CD4-positive, alpha-beta T cell treated with Interleukin-12 subunit alpha and Interleukin-12 subunit beta, for 1 hour (primary cell): ENCODE data around the gene PSMD8.
A peak's percentile ranks its signal among the peaks of the same experiment; 100 is the strongest.
"Not testable (repeated sequence)": the region's sequence is repeated elsewhere in the genome, so short reads cannot be mapped to it uniquely, and the experiment has no call there.

Experiments used
- DNase-seq: peaks from one replicate; pipeline ENCODE4 v3.0.0-alpha.2; 2020

Gene PSMD8

DNA sequence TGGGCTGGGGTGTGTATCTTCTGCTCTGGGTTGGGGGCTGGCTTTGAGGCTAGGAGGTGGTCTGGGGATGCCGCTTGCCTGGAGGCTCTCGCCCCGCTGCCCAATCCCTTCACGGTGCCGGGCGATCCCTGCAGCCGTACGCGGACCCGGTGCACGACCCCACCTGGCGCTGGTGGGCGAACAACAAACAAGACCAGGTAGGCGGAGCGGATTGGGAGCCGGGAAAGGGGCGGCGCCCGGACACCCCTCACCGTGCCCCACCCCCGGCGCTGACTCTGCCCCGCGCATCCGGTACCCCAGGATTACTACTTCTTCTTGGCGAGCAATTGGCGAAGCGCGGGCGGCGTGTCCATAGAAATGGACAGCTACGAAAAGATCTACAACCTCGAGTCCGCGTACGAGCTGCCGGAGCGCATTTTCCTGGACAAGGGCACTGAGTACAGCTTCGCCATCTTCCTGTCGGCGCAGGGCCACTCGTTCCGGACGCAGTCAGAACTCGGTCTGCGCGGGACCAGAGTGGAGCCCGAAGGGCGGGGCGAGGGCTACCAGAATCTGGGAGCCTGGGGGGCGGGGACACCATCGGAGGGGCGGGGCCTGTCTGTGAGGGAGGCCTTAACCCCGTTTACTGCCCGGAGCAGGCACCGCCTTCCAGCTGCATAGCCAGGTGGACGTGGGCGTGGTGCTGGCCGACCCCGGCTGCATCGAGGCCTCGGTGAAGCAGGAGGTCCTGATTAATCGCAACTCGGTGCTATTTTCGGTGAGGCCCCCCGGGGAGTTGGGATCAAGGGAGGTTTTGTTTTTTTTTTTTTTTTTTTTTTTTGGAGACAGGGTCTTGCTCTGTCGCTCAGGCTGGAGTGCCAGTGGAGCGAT is 12.1 kb upstream of the PSMD8 start:
- DNase-seq: peak; percentile 76

DNA sequence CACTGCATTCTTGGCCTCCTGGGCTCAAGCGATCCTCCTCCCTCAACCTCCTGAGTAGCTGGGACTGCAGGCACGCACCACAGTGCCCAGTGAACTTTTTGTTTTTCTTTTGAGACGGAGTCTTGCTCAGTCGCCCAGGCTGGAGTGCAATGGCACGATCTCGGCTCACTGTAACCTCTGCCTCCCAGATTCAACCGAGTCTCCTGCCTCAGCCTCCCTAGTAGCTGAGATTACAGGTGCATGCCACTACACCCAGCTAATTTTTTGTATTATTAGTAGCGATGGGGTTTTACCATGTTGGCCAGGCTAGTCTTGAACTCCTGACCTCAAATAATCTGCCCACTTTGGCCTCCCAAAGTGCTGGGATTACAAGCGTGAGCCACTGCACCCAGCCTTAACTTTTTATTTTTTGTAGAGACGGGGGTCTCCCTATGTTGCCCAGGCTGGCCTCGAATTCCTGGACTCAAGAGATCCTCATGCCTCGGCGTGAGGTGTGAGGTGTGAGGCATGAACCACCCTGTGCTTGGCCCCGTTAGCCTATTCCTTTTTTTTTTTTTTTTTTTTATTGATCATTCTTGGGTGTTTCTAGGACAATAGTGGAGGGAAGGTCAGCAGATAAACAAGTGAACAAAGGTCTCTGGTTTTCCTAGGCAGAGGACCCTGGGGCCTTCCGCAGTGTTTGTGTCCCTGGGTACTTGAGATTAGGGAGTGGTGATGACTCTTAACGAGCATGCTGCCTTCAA is 11.3 kb upstream of the PSMD8 start:
- not testable (repeated sequence) for DNase-seq

DNA sequence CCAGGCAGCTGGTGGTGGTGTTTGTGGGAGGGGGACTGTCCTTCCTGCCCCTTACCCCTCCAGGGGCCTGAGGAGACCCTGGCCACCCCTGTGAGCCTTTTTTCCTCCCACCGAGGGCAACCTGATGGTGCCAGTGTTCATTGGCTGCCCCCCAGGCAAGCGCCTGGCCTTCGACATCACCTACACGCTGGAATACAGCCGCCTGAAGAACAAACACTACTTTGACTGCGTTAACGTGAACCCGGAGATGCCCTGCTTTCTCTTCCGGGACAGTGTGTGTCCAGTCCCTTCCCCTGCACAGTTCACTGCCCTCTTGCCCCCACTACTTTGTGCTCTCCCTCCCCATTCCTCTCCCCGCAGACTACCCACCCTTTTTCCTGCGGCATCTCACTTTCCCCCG is 7.3 kb upstream of the PSMD8 start:
- DNase-seq: no peak

DNA sequence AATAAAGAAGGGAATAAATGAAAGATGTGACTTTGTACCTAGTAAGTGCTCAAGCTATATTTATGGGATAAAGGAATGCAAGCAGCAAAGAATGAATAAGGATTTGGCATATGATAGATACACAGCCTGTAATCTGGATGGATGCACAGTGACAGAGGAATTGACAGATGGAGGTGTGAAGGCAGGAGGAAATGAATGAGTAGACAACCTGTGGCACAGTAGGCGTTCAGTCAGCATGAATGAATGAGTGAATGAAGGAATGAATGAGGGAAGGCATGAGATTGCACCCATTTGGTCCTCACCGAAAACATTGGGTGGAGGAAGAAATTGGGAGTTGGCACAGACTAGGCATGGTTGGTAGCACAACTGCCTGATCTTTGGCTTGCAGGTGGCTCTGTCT is 4.8 kb upstream of the PSMD8 start:
- no peak for DNase-seq

DNA sequence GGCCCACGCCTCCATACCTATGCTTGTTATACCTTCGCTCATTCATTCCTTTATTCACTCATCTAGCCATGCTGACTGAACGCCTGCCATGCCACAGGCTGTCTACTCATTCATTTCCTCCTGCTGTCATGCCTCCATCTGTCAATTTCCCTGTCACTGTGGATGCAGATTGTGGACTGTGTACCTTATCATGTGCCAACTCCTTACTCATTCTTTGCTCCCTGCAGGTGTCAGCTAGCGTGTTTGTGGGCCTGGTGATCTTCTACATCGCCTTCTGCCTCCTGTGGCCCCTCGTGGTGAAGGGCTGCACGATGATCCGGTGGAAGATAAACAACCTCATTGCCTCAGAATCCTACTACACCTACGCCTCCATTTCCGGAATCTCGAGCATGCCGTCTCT is 4.1 kb upstream of the PSMD8 start:
- DNase-seq: no peak

DNA sequence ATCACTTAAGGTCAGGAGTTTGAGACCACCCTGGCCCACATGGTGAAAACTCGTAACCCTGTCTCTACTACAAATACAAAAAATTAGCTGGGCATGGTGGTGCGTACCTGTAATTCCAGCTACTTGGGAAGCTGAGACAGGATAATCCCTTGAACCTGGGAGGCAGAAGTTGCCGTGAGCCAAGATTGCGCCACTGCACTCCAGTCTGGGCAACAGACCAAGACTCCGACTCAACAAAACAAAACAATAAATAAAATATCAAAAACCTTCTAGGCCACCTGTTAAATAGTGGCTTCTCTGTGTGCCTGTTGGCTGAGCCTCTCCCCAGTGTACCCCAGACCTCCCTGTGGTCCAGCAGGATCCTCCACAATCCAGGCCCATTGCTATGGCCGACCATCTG is 3.3 kb upstream of the PSMD8 start:
- DNase-seq: no peak

DNA sequence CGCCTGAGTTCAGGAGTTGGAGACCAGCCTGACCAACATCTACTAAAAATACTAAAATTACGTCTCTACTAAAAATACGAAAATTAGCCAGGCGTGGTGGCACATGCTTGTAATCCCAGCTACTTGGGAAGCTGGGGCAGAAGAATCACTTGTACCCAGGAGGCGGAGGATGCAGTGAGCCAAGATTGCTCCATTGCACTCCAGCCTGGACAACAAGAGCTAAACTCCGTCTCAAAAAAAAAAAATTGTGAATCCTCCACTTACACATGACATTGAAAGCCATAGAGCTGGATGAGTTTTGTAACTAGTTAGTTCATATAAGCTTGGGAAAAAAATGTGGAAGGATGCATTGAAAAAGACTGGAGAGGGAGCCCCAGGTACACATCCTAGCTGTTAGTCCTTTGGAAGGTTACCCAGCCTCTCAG is 452 bp upstream of the PSMD8 start:
- no peak for DNase-seq

DNA sequence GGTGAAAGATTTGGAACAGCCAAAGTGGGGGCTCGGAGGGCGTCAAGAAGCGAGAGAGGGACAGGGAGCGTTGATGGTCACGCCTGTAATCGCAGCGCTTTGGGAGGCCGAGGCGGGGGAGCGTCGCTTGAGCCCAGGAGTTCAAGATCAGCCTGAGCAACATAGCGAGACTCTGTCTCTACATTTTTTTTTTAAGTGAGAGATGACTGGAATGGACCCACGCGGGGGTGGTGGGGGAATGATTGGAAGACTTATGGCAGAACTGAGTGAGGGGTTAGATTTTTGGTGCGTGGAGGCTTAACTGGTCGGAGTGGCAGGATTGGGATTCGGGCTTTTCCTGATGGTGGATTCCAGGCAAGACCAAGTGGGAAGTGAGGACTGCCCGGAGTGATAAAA is 725 bp downstream of the PSMD8 start:
- DNase-seq: no peak

DNA sequence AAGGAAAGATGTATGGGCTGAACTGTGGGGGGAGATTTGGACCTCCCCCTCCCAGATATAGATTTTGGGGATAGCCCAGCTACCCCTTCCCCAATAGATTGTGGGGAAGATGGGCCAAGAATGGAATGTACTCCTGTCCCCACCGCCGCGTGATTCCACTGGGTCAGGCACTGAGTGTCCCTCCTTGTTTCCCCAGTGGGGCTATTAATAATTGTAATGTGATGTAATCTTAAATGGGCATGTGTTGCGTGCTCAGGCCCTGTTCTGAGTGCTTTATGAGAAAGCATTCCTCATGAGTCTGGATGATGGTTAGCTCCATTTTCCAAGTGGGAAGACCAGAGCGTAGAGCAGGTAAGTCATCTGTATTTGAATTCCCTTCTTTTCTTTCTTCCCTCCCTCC is 1.4 kb downstream of the PSMD8 start:
- DNase-seq: no peak

DNA sequence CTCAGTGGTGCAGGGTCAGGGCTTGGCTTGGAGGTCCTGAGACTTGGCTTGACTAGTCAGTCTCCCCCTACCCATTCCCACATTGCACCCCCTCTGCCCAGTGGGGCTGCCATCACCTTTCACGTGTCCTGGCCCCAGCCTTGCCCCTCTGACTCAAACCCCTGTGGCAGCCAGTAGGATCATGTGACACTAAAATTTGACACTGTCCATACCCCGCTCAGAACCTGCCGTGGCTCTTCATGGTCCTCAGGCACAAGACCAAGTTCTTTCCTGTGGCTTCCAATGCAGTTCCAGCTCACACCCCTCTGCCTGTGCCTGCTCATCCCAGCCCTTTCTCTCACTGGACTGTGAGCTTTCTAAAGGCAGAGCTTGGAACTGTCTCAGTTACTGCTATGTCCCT is 2.2 kb downstream of the PSMD8 start:
- DNase-seq: no peak

DNA sequence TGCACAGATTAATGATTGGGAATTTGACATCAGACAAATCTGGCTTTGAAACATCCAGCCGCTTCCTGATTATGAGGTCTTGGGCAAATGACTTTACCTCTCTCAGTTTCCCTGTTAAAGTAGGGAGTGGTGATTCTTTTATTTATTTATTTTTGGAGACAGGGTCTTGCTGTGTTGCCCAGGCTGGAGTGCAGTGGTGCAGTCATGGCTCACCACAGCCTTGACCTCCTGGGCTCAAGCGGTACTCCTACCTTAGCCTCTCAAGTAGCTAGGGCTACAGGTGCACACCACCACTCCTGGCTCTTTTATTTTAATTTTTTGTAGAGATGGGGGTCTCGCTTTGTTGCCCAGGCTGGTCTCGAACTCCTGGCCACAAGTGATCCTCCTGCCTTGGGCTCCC is 2.7 kb downstream of the PSMD8 start:
- DNase-seq: no peak

DNA sequence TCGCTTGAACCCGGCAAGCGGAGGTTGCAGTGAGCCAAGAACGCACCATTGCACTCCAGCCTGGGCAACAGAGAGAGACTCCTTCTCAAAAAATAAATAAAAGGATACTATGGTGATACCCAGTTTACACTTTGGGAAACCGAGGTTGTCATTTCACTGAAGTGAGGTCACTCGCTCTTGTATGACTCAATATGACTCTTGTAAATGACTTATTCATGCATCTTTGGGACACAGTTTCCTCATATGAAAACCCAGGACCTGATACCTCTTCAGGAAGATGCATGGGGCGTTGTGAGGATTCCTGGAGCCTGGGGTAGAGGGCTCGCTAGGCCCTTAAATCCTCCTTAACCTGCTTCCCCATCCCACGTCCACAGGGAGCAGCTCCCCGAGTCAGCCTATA is 4.5 kb downstream of the PSMD8 start:
- no peak for DNase-seq

DNA sequence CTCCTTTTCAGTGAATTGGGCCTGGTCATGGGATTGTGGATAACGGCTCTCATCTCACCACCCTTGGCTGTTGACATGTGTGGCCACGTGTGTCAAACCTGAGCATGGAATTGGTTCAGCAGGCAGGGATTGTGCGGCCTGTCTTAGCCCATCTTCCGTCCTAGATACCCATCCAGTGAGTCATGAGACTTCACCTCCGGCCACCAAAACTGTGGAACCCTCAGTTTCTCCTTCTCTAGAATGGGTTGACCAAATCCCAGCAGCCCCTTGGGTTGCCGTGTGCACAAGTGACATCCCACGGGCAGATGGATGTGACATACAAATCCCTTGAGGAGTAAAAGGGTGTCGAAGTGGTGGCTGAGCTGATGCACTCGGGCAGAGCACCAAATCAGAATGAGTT is 6.8 kb downstream of the PSMD8 start:
- no peak for DNase-seq

DNA sequence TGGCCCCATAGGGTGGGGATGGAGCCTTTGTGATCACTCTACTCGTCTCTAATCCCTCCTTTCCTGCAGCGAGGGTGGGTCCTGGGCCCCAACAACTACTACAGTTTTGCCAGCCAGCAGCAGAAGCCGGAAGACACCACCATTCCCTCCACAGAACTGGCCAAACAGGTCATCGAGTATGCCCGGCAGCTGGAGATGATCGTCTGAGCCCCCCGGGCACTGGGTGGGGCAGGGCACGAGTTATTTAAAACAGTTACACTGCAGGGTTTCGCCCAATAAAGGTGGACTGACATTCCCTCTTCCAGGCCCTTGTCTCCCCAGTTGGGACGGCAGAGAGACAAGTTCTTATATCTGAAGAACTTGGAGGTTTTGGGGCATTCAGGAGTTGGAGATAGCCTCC is 8.8 kb downstream of the PSMD8 start:
- no peak for DNase-seq

DNA sequence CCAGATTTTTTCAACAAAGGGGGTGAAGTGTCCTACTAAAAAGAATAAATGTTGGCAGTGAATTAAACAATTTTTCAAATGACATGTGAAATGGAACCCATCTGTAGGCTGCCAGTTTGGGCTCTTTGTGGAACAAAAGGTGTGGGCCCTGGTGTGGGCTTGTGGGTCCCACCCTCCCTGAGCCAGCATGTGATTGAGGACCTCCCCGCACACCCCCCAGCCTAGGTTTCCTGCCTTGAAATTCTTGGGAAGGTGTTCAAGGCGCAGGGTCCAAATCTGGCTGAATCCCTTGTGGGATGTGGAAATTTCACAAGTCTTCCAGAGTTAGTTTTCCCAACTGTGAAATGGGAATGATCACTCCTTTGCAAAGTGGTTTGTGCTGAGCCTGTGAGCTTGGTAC is 9.4 kb downstream of the PSMD8 start:
- DNase-seq: no peak

DNA sequence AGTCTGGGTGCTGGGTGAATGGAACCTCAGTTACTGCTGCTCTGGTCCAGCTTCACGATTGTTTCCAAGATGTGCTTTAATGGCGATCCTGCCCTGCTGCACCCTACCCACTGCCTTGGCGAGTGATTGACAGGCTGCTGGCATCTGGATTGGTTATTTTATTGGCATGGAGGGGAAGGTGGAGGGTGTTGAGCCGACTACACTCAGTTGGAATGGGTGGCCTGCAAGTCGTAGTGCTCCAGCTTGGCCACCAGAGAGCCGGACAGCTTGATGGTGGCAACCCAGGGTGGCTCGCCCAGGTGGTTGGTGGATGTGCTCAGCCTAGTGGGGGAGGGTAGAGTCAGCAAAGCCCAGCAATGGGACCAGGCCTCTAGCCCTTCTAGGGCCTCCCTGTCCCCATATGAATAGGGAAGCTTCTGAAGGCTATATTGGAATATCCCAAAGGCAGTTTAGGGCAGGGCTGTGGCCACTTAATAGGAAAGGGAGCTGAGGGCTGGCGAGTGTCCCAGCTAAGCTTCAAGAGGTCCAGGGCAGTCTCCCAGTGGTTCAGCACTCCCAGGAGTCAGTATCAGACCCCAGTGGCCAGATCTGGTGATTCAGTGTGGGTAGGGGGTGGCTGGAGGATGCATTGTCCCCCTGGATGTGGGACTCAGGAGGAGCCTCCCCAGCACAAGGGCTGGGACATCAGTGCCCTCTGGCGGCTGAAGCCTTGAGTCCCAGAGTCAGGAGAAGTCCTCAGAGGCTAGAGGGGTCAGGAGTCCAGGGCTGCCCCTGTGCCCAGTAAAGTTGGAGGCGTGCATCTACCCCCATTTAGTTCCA is 10.0 kb downstream of the PSMD8 start:
- no peak for DNase-seq

DNA sequence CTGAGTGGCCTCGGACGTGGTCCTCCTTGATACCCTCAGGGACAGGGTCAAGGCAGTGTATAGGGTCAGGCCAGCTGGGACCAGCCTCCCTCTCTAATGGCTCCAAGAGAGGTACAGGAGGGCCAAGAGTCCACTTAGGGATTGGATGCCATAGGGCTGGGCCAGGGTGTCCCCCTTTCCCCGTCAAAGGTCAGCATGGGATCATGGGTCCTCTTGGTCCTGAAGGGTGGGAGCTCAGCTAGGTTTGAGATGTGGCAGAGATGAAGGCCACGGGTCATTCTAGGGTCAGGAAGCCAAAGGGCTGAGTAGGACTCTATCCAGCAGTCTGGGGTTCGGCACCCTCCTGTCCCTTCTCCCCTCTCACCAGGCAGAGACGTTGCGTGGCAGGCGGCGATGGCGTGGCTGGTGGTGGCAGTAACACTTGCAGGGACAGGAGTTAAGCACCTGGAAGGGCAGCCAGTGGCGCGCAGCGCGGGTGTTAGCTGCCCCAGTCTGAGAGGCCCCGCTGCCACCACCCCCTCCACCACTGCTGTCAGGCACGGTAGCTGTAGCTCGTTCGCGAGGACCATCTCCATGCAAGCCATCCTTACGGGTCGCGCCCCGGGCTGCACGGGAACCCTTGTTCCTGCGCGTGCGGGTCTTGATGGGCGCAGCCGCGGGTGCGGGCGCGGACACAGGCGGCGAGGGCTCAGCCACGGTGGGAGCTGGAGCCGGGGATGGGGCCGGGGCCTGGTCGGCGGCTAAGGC is 10.9 kb downstream of the PSMD8 start:
- DNase-seq: no peak

DNA sequence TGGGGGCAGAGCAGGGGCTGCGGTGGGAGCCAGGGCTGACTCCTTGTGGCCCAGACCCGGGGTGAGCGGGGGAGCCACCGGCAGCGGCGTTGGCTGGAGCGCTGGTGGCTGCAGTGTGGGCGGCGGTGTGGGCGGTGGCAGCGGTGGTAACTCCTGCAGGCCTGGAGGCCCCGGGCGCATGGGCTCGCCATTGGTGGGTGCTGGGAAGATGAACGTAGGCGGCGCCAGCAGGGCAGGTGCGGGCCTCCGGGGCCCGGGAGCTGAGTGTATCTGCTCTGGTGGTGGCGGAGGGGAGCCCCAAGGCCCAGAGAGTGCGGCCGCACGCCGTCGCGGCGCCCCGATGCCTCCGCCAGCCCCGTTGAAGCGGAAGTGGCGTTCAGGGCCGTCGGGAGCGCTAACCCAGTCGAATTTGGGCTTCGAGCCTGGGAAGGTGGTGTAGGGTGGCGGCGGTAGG is 11.5 kb downstream of the PSMD8 start:
- no peak for DNase-seq

DNA sequence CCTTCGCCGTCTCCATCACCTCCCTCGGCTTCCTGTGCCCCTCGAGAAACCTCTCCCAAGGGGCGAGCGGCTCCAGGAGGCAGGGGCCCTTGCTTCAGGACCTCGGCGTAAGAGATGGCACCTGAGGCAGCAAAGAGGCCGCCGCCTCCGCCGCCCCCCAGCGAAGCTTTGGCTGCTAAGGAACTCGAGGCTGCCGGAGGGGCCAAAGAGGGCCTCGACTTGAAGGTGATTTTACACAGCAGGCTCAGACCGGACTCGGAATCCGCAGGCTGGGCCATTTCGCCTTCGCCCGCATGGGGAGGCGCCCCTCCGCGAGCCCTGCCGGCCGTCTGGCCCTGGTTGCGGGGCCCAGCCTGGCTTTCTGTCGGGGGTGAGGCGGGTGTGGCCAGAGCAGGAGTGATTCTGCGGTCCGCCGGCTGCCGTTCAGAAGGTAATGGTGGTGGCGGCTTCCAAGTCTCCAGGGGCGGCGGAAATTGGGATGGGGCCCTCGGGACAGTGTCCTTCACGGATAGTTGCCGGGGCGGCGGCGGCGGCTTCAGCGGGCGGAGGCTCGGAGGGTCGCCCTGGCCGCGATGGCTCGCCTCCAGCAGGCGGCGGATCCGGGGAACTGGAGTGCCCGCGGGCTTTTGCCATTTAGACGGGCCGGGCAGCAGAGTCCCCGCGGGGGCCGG is 12.1 kb downstream of the PSMD8 start:
- DNase-seq: no peak

DNA sequence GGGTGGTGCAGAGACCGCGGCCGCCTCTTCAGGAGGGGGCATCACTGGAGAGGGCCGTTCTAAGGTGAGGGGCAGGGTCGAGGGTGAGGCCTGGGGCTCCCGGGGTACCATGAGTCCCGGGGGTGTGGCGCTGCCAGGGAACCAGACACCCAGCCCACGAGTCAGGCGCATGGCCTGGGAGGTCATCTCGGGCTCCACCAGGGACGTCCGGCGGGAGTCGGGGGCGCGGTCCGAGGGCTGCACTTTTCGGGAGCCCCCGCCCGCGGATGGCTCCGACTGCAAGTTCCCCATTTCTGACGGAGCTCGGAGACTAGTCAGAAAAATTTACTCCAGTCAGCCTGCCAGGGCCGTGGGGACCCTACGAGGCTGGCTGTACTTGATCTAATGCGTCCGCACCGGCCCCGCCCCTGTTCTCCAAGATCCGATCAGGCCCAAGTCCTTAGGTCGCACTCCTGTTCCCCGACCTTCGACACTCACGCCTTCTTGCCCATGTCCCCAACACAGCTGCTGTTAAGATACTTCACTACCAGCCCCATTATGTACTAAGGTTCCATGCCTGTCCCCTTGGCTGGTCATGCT is 12.7 kb downstream of the PSMD8 start:
- no peak for DNase-seq

DNA sequence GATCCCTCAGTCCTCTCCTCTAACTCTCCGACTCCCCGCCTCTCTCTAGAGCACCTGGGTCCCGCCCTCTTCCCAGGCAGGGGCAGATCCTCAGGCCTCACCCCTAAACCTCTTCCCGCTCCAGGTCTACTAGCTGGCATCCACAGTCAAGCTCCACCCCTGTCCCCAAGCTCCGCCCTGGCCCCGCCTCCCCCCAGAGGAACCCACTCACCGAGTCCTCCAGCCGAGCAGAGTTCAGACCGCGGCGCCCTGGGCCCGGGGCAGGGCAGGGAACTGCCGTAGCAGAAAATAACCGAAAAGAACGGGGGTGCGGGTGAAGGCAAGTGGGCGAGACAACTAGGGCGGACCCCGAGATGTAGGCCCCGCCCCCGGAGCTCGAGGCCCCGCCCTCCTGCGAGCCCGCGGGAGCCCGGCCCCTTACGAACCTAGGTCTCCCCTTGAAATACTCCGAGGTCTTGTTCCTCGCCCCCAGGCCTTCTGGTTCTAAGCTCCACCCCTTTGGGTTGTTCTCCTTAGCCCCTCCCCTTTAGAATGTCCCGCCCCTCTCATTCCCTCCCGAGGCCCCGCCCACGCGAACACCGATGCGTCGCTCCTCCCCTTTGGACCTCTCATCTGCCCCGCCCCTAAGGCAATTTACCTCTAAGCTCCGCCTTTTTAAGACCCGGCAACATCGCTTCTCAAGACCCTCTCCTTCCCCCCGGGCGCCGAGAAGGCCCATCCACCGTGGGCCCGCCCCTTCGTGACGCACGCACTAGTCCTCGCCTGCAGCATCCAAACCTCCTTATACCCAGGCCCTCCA is 13.4 kb downstream of the PSMD8 start, which contains the start of gene GGN:
TSS of gene GGN (minus strand) at position 485 of the 799 bp plus-strand sequence. CDS start 773 bp downstream, outside the sequence.
- DNase-seq: peak; percentile 88
